Activated gamma-delta T cell treated with anti-CD3 and anti-CD28 coated beads, Interleukin-2, amount 50 U/mL, for 16 hours (primary cell): Measurements from ENCODE around the gene CXCL14.

Experiments
- DNase-seq: peaks from one replicate; pipeline ENCODE4 v3.0.0-alpha.2; 2020; ENCODE audit warnings: low read depth

CXCL14 gene

GRCh38 chr5:135596157-135596763, 17.5 kb upstream of the CXCL14 start:
- DNase-seq, result no peak

DNA sequence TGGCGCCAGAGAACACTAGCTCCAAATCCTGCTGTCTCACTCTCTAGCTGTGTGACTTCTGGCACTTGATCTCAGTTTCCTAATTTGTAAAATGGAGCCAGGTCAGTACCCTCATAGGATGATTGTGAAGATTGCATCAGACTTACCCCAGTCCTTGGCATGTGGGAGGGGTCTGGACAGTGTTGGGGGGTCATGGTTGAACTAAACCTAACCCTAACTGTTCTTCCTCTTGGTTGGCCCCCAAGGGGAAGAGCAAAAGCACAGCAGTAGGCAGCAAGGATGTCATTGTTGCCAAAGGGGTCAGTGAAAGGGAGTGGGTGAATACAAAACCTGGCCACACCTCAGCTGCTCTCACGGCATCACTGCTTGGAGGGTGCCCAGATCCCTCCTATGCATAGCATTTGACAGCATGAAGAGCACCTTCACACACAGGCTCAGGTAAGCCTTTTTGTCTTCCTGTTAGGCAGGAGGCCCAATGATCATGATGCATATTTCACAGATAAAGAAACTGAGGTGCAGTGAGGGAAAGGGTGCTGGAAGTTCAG, 15.7 kb upstream of the CXCL14 start:
- no peak for DNase-seq

- no peak for DNase-seq
Observed at GRCh38 chr5:135593886-135594285, 15.1 kb upstream of the CXCL14 start.

- no peak for DNase-seq
Observed at GRCh38 chr5:135593141-135593540, 14.3 kb upstream of the CXCL14 start.

GRCh38 chr5:135592312-135593045, 13.7 kb upstream of the CXCL14 start:
- no peak for DNase-seq

GRCh38 chr5:135591277-135591676, 12.5 kb upstream of the CXCL14 start:
- no peak for DNase-seq

DNA sequence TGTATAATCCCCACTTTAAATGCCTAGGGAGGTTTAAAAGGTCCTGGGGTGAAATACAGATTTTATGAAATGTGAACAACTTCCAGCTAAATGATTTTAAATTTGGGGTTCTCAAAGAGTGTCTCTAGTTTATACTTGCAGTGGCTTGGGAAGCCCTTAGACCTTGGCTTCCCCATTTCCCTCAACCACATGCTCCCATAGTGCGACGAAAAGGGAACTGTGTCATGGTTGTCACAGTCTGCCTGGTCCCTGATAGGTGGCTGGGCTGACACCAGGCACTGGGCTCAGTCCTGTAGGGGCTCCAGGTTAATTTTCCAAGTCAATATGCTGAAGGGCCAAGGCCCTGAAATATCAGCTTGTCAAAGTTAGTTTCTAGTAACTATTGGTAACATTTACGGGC, 10.4 kb upstream of the CXCL14 start:
- no peak for DNase-seq

- no peak for DNase-seq
Observed at GRCh38 chr5:135587721-135588663, 9.2 kb upstream of the CXCL14 start.

DNA sequence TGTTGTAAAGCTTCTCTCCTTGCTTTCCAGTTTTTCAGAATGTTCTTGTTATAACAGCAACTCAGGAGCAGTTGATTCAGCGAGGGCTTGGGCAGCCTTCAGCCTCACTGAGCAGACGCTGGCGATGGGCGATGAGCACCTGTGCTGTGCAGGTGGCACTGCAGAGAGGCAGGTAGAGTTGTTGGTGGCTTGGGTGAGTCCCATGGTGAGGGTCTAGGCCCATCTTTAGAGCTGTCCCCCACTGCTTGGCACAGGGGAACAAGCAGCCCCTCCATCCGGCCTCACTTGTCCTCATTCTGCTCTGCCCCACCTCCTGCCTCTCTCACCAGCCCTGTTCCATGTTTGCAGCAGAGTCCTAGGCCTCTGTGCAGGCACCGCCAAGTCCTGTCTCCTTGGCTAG, 6.1 kb upstream of the CXCL14 start:
- DNase-seq, result no peak

DNA sequence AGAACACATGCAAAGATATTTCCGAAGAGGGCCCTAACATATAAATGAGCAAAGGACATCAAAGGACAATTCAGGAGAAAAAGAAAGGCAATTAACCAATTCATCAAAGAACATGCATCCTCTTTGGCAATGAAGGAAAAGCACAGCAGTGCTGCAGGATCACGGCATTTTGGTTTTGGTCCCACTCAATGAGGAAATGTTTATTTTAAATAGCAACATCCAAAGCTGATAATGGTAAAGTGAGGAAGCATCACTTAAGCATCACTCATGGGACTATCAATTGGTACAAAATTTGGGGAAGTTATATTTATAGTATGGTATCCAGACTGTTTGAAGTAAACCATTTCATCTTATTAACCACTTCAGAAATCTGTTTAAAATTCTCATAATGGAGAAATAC, 5.5 kb upstream of the CXCL14 start:
- no peak for DNase-seq

- DNase-seq, result no peak
Observed at GRCh38 chr5:135582099-135582781, 3.4 kb upstream of the CXCL14 start.

- DNase-seq, result no peak
Observed at GRCh38 chr5:135578305-135578684, 496 bp downstream of the CXCL14 start.

DNA sequence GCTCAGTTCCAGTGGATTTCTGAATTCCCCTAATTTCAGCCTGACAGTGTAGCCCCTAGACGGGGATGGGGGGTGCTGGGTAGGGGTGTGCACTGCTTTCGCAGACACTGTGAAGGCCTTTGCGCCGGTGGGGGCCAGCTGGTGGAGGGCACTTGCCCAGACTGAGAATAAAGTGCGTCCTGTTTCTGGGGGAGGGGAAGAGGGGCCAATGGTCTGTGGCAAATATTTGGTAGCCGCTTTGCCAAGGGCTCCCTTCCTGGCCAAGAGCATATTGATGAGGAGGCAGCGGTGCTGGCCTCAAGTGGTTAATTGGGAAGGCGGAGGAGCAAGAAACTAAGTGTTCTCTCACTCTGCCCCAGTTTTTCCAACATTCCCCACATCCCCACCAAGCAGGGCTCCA, 1.4 kb downstream of the CXCL14 start:
- no peak for DNase-seq

DNA sequence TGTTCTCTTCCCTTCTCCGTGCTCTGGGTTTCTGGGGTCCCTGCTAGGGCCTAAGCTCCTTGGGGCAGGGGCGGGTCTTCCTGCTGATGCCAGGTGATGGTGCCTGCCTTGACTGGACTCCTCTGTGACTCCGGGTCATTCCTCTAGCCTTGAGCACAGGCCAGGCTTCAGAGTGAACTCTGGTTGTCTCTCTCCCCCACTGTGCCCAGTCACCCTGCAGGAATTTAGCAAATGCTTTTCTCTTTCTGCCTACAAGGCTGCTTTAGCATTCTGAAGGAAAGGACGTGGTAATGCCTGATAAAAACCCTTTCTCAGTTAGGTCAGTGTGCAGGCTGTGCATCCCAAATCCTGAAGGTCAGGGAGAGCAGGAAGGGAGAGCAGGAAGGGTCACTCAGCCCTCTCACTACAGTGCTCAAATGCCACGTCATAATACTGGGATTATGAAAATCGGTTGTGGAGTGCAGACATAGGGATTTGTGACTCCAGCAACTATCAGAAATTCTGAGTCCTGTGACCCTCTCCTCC, 2.7 kb downstream of the CXCL14 start:
- DNase-seq, result no peak

DNA sequence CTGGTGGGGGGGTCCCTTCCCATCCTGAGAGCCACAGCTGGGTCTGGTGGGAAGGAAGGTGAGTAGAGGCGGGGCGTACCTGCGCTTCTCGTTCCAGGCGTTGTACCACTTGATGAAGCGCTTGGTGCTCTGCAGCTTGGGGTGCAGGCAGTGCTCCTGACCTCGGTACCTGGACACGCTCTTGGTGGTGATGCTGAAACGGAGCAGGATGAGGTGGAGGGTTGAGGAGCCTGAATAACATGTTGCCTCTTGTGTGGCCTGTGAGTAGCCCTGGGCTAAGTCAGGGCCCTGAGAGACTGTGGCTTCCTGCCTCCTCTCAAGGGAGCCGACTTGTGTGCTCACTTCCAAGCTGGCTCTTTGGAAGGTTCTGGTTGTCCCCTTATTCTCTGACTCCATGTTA, 4.3 kb downstream of the CXCL14 start:
- no peak for DNase-seq

GRCh38 chr5:135571902-135572301, 6.9 kb downstream of the CXCL14 start:
- no peak for DNase-seq

GRCh38 chr5:135571066-135571609, 7.7 kb downstream of the CXCL14 start:
- DNase-seq, result no peak

GRCh38 chr5:135570453-135570764, 8.4 kb downstream of the CXCL14 start:
- no peak for DNase-seq

DNA sequence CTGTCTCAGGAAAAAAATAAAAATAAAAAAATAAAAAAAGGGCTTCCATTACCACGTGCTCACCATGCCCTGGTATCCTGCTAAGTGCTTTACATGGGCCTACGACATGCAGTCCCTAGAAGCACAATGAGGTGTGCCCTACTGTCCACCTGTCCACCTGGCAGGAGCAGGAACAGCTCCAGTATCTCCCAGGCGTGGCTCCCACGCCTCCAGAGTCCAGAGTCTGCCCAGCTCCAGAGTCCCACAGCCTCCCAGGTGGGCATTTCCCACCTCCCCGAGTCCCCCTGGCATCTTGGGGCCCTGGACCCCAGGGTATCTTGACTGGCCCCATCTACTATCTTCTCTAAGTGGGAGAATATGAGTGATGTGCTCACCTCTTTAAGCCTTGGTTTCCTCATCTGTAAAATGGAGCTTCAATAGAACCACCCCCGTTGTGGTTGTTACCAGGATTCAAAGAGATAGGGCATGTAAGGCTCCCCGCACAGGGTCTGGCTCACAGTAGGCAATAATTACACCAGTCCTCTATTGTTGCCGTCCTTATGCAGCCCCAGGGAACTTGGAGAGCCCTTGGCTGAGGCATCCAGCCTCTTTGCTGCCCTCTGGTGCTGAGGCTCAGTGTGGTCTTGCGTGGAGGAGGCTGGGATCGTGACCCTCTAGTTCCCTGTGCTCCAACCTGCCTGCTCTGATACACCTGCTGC, 8.9 kb downstream of the CXCL14 start:
- DNase-seq, result no peak

DNA sequence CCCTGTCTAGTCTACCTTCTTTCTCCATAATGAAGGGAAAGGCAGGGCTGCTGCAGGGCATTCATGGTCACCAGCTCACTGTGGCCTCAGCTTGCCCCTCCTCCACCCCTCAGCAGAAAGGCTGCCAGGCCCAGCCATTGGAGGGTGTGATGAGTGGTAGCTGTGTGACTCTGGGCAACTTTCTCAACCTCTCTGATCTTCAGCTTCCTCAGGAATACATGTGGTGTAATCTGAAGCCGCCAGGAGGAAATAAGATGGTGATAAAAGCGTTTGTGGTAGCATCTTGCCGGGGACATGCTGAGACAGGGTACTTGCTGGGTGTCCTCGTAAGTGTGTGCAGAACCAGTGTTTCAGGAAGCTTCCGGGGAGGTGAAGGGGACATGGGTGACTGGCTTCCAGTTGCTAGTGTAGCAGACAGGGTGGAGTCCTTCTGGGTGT, 9.8 kb downstream of the CXCL14 start:
- no peak for DNase-seq

DNA sequence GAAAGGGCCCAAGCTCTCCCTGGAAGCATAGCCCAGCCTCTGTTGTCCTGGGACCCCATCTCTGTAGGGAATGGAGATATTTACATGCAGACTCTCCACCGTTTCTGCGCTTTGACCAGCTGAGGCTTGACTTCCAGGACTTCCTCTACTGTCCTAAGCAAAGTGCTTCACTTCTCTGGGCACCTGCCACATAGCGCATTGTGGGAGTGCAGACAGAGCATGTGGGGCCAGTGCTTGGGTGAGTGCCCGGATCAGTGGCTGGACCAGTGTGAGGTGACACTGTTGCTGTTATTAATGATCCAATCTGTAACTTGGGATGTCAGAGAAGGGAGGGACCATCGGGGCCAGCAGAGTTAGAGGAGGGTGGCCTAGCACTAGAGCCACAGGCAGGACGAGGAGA, 10.5 kb downstream of the CXCL14 start:
- no peak for DNase-seq
